SK-N-SH (cell line): ENCODE measurements around the gene CAPSL. TPM values are rescaled to one million over a fixed set of nuclear protein-coding genes. Genes with fewer than 3 reads are reported as not detected.

Experiments
- CTCF ChIA-PET: fragments of 300-600, 350-600 bp; formaldehyde crosslinking; extraction: SDS; loops from one replicate; lab custom pipeline; 2021; lab: Yijun Ruan, JAX
- POLR2A ChIA-PET: fragments of 350-600 bp; sonication (Branson Sonifier 250); formaldehyde crosslinking; extraction: SDS; loops from one replicate; lab custom pipeline; 2020; ENCODE audit warnings: antibody characterized with exemption, inconsistent platforms; lab: Yijun Ruan, JAX
- DNase-seq: peaks from one replicate; pipeline ENCODE4 v3.0.0; 2012
- H2AFZ ChIP-seq: fragments of 200-600 bp; sonication (generic); 2 replicates; pipeline ENCODE4 v1.8.1; 2016; ENCODE audit warnings: antibody characterized with exemption, mild to moderate bottlenecking, low read depth
- H3F3A ChIP-seq: fragments of 200-600 bp; sonication (generic); replicated peaks from 2 replicates; pipeline ENCODE3; 2016; ENCODE audit warnings: antibody characterized with exemption, mild to moderate bottlenecking; ENCODE audit not compliant: insufficient read depth
- H3K27ac ChIP-seq, 2 experiments: fragments of 200-500 bp in 1 of 2; fragments of 200-600 bp in 1 of 2; sonication (Bioruptor generic) in 1 of 2; sonication (generic), shearing (Covaris generic) in 1 of 2; 2 replicates each; pipeline versions ENCODE4 v1.5.1 to v1.6.1; 2014 to 2016; ENCODE audit warnings: low read depth in 2 of 2, inconsistent platforms in 1 of 2, low read length in 1 of 2, mild to moderate bottlenecking in 1 of 2, mixed read lengths in 1 of 2
- H3K27me3 ChIP-seq: fragments of 200-600 bp; sonication (generic), shearing (Covaris generic); 2 replicates; pipeline ENCODE4 v1.6.1; 2016; ENCODE audit warnings: mixed run types; ENCODE audit not compliant: insufficient read depth
- H3K36me3 ChIP-seq, 2 experiments: fragments of 200-500 bp in 1 of 2; fragments of 200-600 bp in 1 of 2; sonication (Bioruptor generic) in 1 of 2; sonication (generic) in 1 of 2; replicated peaks in 1 of 2; 2 replicates each; pipeline versions ENCODE3 to v1.5.1; 2014 to 2016; ENCODE audit warnings: low read length in 1 of 2, mild to moderate bottlenecking in 1 of 2; ENCODE audit not compliant: insufficient read depth in 2 of 2, control insufficient read depth in 1 of 2
- H3K4me1 ChIP-seq, 2 experiments: fragments of 200-500 bp in 1 of 2; fragments of 200-600 bp in 1 of 2; sonication (Bioruptor generic) in 1 of 2; sonication (generic), shearing (Covaris generic) in 1 of 2; 2 replicates each; pipeline versions ENCODE4 v1.5.1 to v1.6.1; 2014 to 2016; ENCODE audit warnings: low read depth in 1 of 2, low read length in 1 of 2, mixed run types in 1 of 2; ENCODE audit not compliant: insufficient read depth in 2 of 2, control insufficient read depth in 1 of 2
- H3K4me2 ChIP-seq: fragments of 200-600 bp; sonication (generic), shearing (Covaris generic); 2 replicates; pipeline ENCODE4 v1.6.1; 2017; ENCODE audit warnings: mixed run types
- H3K4me3 ChIP-seq, 2 experiments: fragments of 200-500 bp in 1 of 2; fragments of 200-600 bp in 1 of 2; sonication (Bioruptor generic) in 1 of 2; sonication (generic), shearing (Covaris generic) in 1 of 2; 2 replicates each; pipeline versions ENCODE4 v1.5.1 to v1.8.1; 2014 to 2016; ENCODE audit warnings: low read depth in 2 of 2, inconsistent platforms in 1 of 2, low read length in 1 of 2, mild to moderate bottlenecking in 1 of 2, mixed read lengths in 1 of 2, moderate library complexity in 1 of 2
- H3K79me2 ChIP-seq: fragments of 200-600 bp; sonication (generic); 2 replicates; pipeline ENCODE4 v1.8.1; 2017; ENCODE audit warnings: mild to moderate bottlenecking; ENCODE audit not compliant: insufficient read depth
- H3K9ac ChIP-seq: fragments of 200-600 bp; sonication (generic); 2 replicates; pipeline ENCODE4 v1.6.1; 2017; ENCODE audit warnings: mixed run types
- H3K9me2 ChIP-seq: fragments of 200-600 bp; sonication (generic); 2 replicates; pipeline ENCODE4 v1.6.1; 2017; ENCODE audit warnings: mixed run types
- H3K9me3 ChIP-seq: fragments of 200-600 bp; sonication (generic); 2 replicates; pipeline ENCODE4 v1.6.1; 2017; ENCODE audit warnings: mixed run types, mild to moderate bottlenecking, moderate library complexity
- H4K20me1 ChIP-seq: fragments of 200-600 bp; sonication (generic); 2 replicates; pipeline ENCODE4 v1.6.1; 2017; ENCODE audit warnings: mild to moderate bottlenecking, mixed run types; ENCODE audit not compliant: insufficient read depth
- CHD2 ChIP-seq: fragments of 150-350 bp; IDR thresholded peaks from 2 replicates; pipeline ENCODE4 v1.6.1; 2018; ENCODE audit warnings: low read length; ENCODE audit not compliant: partially characterized antibody
- ELF1 ChIP-seq: IDR thresholded peaks from 2 replicates; pipeline ENCODE4 v1.4.0; 2012
- EZH2phosphoT487 ChIP-seq: fragments of 200-600 bp; sonication (generic); IDR thresholded peaks from 2 replicates; pipeline ENCODE4 v1.6.1; 2017; ENCODE audit warnings: low read depth, mixed run types, mild to moderate bottlenecking, antibody characterized with exemption, moderate library complexity, borderline replicate concordance
- FOSL2 ChIP-seq: IDR thresholded peaks from 2 replicates; pipeline ENCODE4 v1.4.0; 2012; ENCODE audit warnings: low read depth, mild to moderate bottlenecking, moderate library complexity, borderline replicate concordance
- FOXJ3 ChIP-seq: sonication (generic); formaldehyde crosslinking; IDR thresholded peaks from 2 replicates; pipeline ENCODE4 v1.5.1; 2020; ENCODE audit warnings: mild to moderate bottlenecking, missing genetic modification reagents
- FOXM1 ChIP-seq: IDR thresholded peaks from 2 replicates; pipeline ENCODE4 v1.4.0; 2012; ENCODE audit warnings: low read depth, mild to moderate bottlenecking
- GABPA ChIP-seq: IDR thresholded peaks from 2 replicates; pipeline ENCODE4 v1.4.0; 2012; ENCODE audit warnings: low read depth, mild to moderate bottlenecking
- GATA2 ChIP-seq: sonication (generic); formaldehyde crosslinking; IDR thresholded peaks from 2 replicates; pipeline ENCODE4 v1.5.0; 2020; ENCODE audit warnings: mild to moderate bottlenecking, missing genetic modification reagents
- JUND ChIP-seq: IDR thresholded peaks from 2 replicates; pipeline ENCODE4 v1.4.0; 2012
- MXI1 ChIP-seq: IDR thresholded peaks from 2 replicates; pipeline ENCODE4 v1.6.1; 2012; ENCODE audit warnings: mild to moderate bottlenecking, low read depth, low read length, improper control_type of control experiment
- NFIC ChIP-seq: IDR thresholded peaks from 2 replicates; pipeline ENCODE4 v1.4.0; 2012; ENCODE audit warnings: borderline replicate concordance
- RCOR1 ChIP-seq: fragments of 150-350 bp; IDR thresholded peaks from 2 replicates; pipeline ENCODE4 v1.6.1; 2017; ENCODE audit warnings: antibody characterized with exemption, low read length
- REST ChIP-seq: IDR thresholded peaks from 2 replicates; pipeline ENCODE4 v1.6.1; 2012; ENCODE audit warnings: mild to moderate bottlenecking, low read depth, low read length, moderate library complexity
- RXRA ChIP-seq: IDR thresholded peaks from 2 replicates; pipeline ENCODE4 v1.4.0; 2012; ENCODE audit warnings: low read depth, mild to moderate bottlenecking, borderline replicate concordance
- SIN3A ChIP-seq: IDR thresholded peaks from 2 replicates; pipeline ENCODE4 v1.6.1; 2012; ENCODE audit warnings: low read depth, mild to moderate bottlenecking, low read length, moderate library complexity, borderline replicate concordance
- SMC3 ChIP-seq: IDR thresholded peaks from 2 replicates; pipeline ENCODE4 v1.6.1; 2012; ENCODE audit warnings: low read depth, low read length, improper control_type of control experiment
- TAF1 ChIP-seq: IDR thresholded peaks from 2 replicates; pipeline ENCODE4 v1.6.1; 2012; ENCODE audit warnings: low read depth, mild to moderate bottlenecking, low read length, moderate library complexity, borderline replicate concordance
- TCF12 ChIP-seq: IDR thresholded peaks from 2 replicates; pipeline ENCODE4 v1.4.0; 2012
- TEAD4 ChIP-seq: IDR thresholded peaks from 2 replicates; pipeline ENCODE4 v1.4.0; 2012; ENCODE audit warnings: mild to moderate bottlenecking, borderline replicate concordance; ENCODE audit not compliant: insufficient read depth
- USF2 ChIP-seq: fragments of 150-350 bp; IDR thresholded peaks from 2 replicates; pipeline ENCODE4 v1.6.1; 2017; ENCODE audit warnings: antibody characterized with exemption, low read length, low read depth, borderline replicate concordance
- WGBS: methylation state at CpG from one replicate; pipeline ENCODE4 v1.1.6; 2017; ENCODE audit warnings: low lambda C conversion rate; 5-methylcytosine and 5-hydroxymethylcytosine counted together
- polyA plus RNA-seq, 3 experiments: library from polyadenylated mRNA; depleted of rRNA; stranded (reverse); fragments of >200 nt; gene quantifications; 2 replicates each; pipeline ENCODE4 v1.2.3, GENCODE V29; 2012
- TF ChIP-seq, protein P1 (sequence below): fragments of 150-350 bp; IDR thresholded peaks from 2 replicates; pipeline ENCODE4 v1.6.1; 2016; ENCODE audit warnings: mild to moderate bottlenecking, low read depth, low read length
- TF ChIP-seq, protein P2 (sequence below): IDR thresholded peaks from 2 replicates; pipeline ENCODE4 v1.4.0; 2012; ENCODE audit warnings: low read depth

CAPSL gene
- polyA plus RNA-seq, 1 of the 3 experiments (the other 2 are of a cell fraction), result 0.23 TPM

- 79% methylated on average over 4 of the region's 4 CpGs for WGBS
- Histone ChIP-seq H3K36me3 (peaks cover 0 to 5% of the 10 kb centered on the region in 2 experiments), H4K20me1 (no peaks in the 10 kb centered on the region), H3K27ac (no peak overlapping the region), H3K9ac (no peak overlapping the region), H3K4me1 (no peaks in the 10 kb centered on the region), H3F3A (no peaks in the 10 kb centered on the region), H3K4me2 (no peak overlapping the region), H3K9me2 (no peaks in the 10 kb centered on the region), H3K27me3 (no peaks in the 10 kb centered on the region), H2AFZ (no peak overlapping the region), H3K79me2 (no peaks in the 10 kb centered on the region), H3K4me3 (no peak overlapping the region), H3K9me3 (no peaks in the 10 kb centered on the region)
- no peak for TF ChIP-seq RXRA
- TF ChIP-seq EZH2phosphoT487, result no peak
- no peak for TF ChIP-seq SIN3A
- no peak for TF ChIP-seq SMC3
- TF ChIP-seq USF2, result no peak
- TF ChIP-seq NFIC, result no peak
- TF ChIP-seq TAF1, result no peak
- TF ChIP-seq, protein P1, sequence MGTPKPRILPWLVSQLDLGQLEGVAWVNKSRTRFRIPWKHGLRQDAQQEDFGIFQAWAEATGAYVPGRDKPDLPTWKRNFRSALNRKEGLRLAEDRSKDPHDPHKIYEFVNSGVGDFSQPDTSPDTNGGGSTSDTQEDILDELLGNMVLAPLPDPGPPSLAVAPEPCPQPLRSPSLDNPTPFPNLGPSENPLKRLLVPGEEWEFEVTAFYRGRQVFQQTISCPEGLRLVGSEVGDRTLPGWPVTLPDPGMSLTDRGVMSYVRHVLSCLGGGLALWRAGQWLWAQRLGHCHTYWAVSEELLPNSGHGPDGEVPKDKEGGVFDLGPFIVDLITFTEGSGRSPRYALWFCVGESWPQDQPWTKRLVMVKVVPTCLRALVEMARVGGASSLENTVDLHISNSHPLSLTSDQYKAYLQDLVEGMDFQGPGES, result no peak
- TF ChIP-seq TCF12, result no peak
- TF ChIP-seq TEAD4, result no peak
- TF ChIP-seq GABPA, result no peak
- TF ChIP-seq ELF1, result no peak
- no peak for TF ChIP-seq MXI1
- no peak for TF ChIP-seq FOXJ3 (CRISPR knock-in tag)
- TF ChIP-seq CHD2, result no peak
- DNase-seq, result no peak
- ChIA-PET CTCF (no interaction called here), POLR2A (no interaction called here)
Observed at GRCh38 chr5:35870605-35871004, 67.8 kb downstream of the CAPSL start.

- Histone ChIP-seq H3K4me2 (no peak overlapping the region), H3K36me3 (peaks cover 0 to 5% of the 10 kb centered on the region in 2 experiments), H3K4me3 (no peak overlapping the region), H3K9me2 (no peaks in the 10 kb centered on the region), H3K9ac (no peak overlapping the region), H3K79me2 (no peaks in the 10 kb centered on the region), H3K27me3 (no peaks in the 10 kb centered on the region), H3K27ac (no peak overlapping the region), H3K4me1 (no peaks in the 10 kb centered on the region), H3F3A (no peaks in the 10 kb centered on the region), H4K20me1 (no peaks in the 10 kb centered on the region), H3K9me3 (no peaks in the 10 kb centered on the region), H2AFZ (no peak overlapping the region)
- CTCF ChIA-PET, result no interaction called here
- POLR2A ChIA-PET, result no interaction called here
- WGBS, result 76% methylated on average over 5 of the region's 5 CpGs
- DNase-seq, result no peak
- TF ChIP-seq MXI1 (no peak), ELF1 (no peak), REST (no peak), TCF12 (no peak), FOSL2 (no peak), FOXM1 (no peak), GATA2 (CRISPR knock-in tag) (no peak), RXRA (no peak), JUND (no peak), CHD2 (no peak), RCOR1 (no peak)
- TF ChIP-seq, protein P1, result no peak
- TF ChIP-seq, protein P2, sequence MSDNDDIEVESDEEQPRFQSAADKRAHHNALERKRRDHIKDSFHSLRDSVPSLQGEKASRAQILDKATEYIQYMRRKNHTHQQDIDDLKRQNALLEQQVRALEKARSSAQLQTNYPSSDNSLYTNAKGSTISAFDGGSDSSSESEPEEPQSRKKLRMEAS, result no peak
Observed at GRCh38 chr5:35869685-35870277, 68.6 kb downstream of the CAPSL start.
